Mucosa of descending colon (tissue), 3 donors: Measurements from ENCODE around the gene GPATCH8. TPM values are rescaled to one million over a fixed set of nuclear protein-coding genes. Genes with fewer than 3 reads are reported as not detected.

Experiments
- ATAC-seq: fragments of 200-7000 bp; cut with Tn5 transposase; one replicate; pipeline ENCODE4 v1.9.1; 2020; ENCODE audit warnings: mild to moderate bottlenecking, moderate library complexity
- DNase-seq, 3 donors: peaks; one replicate each; pipeline ENCODE4 v3.0.0-alpha.2; 2020
- H3K36me3 ChIP-seq: fragments of 200-600 bp; one replicate; pipeline ENCODE4 v1.8.0; 2021; ENCODE audit warnings: low read depth, mild to moderate bottlenecking
- H3K4me1 ChIP-seq: fragments of 200-600 bp; one replicate; pipeline ENCODE4 v1.8.0; 2021; ENCODE audit warnings: low read depth, mild to moderate bottlenecking
- H3K4me3 ChIP-seq: fragments of 200-600 bp; one replicate; pipeline ENCODE4 v1.8.0; 2021; ENCODE audit warnings: mild to moderate bottlenecking
- H3K9me3 ChIP-seq: fragments of 200-600 bp; one replicate; pipeline ENCODE4 v1.8.0; 2021; ENCODE audit warnings: mild to moderate bottlenecking
- CTCF ChIP-seq: fragments of 200-600 bp; IDR thresholded peaks from one replicate; pipeline ENCODE4 v1.8.0; 2022; ENCODE audit warnings: antibody characterized with exemption, mild to moderate bottlenecking
- intact Hi-C, 2 donors: fragments of 100-400 bp; cut with DNase I in 1 of 2; cut with micrococcal nuclease in 1 of 2; formaldehyde crosslinking; loops; one replicate each; pipeline versions ENCODE4 v1.11.0 to v1.11.1; 2022; cut with DNase I, micrococcal nuclease
- total RNA-seq, 3 donors: library from RNA; stranded (reverse); fragmentation: NEBNext Ultra II Directional in 2 of 3; extraction: Animal tissue kit (Norgen Biotek cat#: 25700) in 2 of 3; gene quantifications; one replicate each; pipeline versions ENCODE4 v1.2.1 to v1.2.4, GENCODE V29; 2021 to 2023
- donor health status: DM: no; HTN: no; CAD: no; lungs with moderate emphysema.
- donor health status: DM: no; HTN: no; CAD: no.
- donor health status: DM: no; HTN: yes; CAD: no.

Gene GPATCH8
- total RNA-seq, 3 donors from 2014 or later, result 34.8 to 48.4 (median 36.3) TPM

GRCh38 chr17:44499722-44500121, 3.5 kb downstream of the GPATCH8 start:
- TF ChIP-seq CTCF, result no peak
- Histone ChIP-seq H3K4me1 (peaks cover 29% of the 10 kb centered on the region), H3K4me3 (no peak overlapping the region), H3K36me3 (no peaks in the 10 kb centered on the region), H3K9me3 (no peaks in the 10 kb centered on the region)
- ATAC-seq (no peak), DNase-seq (no peak)
- intact Hi-C loops, result no loop called here

GRCh38 chr17:44496815-44497214, 6.4 kb downstream of the GPATCH8 start:
- intact Hi-C loops, result no loop called here
- DNase-seq (no peak), ATAC-seq (no peak)
- H3K9me3 ChIP-seq, result no peaks in the 10 kb centered on the region
- no peaks in the 10 kb centered on the region for H3K36me3 ChIP-seq
- no peak for TF ChIP-seq CTCF
- H3K4me3 ChIP-seq, result no peak overlapping the region
- peaks cover 20% of the 10 kb centered on the region for H3K4me1 ChIP-seq

- no peak overlapping the region for H3K4me3 ChIP-seq
- intact Hi-C loops, result no loop called here
- no peaks in the 10 kb centered on the region for H3K36me3 ChIP-seq
- no peaks in the 10 kb centered on the region for H3K4me1 ChIP-seq
- H3K9me3 ChIP-seq, result no peaks in the 10 kb centered on the region
- DNase-seq (no peak), ATAC-seq (no peak)
- TF ChIP-seq CTCF, result no peak
Observed at GRCh38 chr17:44493339-44493738, 9.9 kb downstream of the GPATCH8 start.

GRCh38 chr17:44492706-44493272, 10.4 kb downstream of the GPATCH8 start:
- H3K4me3 ChIP-seq, result no peak overlapping the region
- intact Hi-C loops, result no loop called here
- no peaks in the 10 kb centered on the region for H3K9me3 ChIP-seq
- H3K4me1 ChIP-seq, result no peaks in the 10 kb centered on the region
- no peaks in the 10 kb centered on the region for H3K36me3 ChIP-seq
- no peak for TF ChIP-seq CTCF
- ATAC-seq, result no peak
- no peak for DNase-seq

- no peak overlapping the region for H3K4me3 ChIP-seq
- no peak for DNase-seq
Observed at GRCh38 chr17:44489581-44489980, 13.6 kb downstream of the GPATCH8 start.

More at GRCh38 chr17:44489581-44489980, 13.6 kb downstream of the GPATCH8 start:
- no peaks in the 10 kb centered on the region for H3K36me3 ChIP-seq
- no peaks in the 10 kb centered on the region for H3K4me1 ChIP-seq
- intact Hi-C loops, result no loop called here
- ATAC-seq, result no peak
- TF ChIP-seq CTCF, result no peak
- H3K9me3 ChIP-seq, result no peaks in the 10 kb centered on the region
